D721Med (cell line): Measurements from ENCODE around the gene SAMD7.

ENCODE experiments used
- DNase-seq: peaks from one replicate; pipeline ENCODE4 v3.0.0; 2011; ENCODE audit warnings: low spot score; ENCODE audit not compliant: insufficient read length
- FAIRE-seq: peaks from 2 replicates; lab custom pipeline; 2011; peaks lifted over from hg19 to GRCh38; lab: Jason Lieb, UNC
- CTCF ChIP-seq: IDR thresholded peaks from 2 replicates; pipeline ENCODE4 v1.5.1; 2012; ENCODE audit warnings: mild to moderate bottlenecking, control low read depth; ENCODE audit not compliant: insufficient read depth; ENCODE audit errors: missing control alignments

The SAMD7 gene

GRCh38 chr3:169869484-169870220, 41.7 kb upstream of the SAMD7 start, which contains the start of gene LRRC31:
LRRC31 (minus strand) TSS chr3:169869935; CDS start chr3:169869807, 128 bp downstream.
- DNase-seq (no peak), FAIRE-seq (no peak)
- TF ChIP-seq CTCF: no peak

- no peak for FAIRE-seq
- DNase-seq: no peak
Measured at GRCh38 chr3:169871129-169871886, 40.1 kb upstream of the SAMD7 start.

GRCh38 chr3:169879013-169879557, 32.3 kb upstream of the SAMD7 start:
- DNase-seq (no peak), FAIRE-seq (no peak)
- TF ChIP-seq CTCF: no peak

More at GRCh38 chr3:169871129-169871886, 40.1 kb upstream of the SAMD7 start:
- no peak for TF ChIP-seq CTCF

- TF ChIP-seq CTCF: no peak
- FAIRE-seq (no peak), DNase-seq (no peak)
Measured at GRCh38 chr3:169879845-169880575, 31.4 kb upstream of the SAMD7 start.

GRCh38 chr3:169880576-169881250, 30.7 kb upstream of the SAMD7 start:
- no peak for FAIRE-seq
- TF ChIP-seq CTCF: no peak
- DNase-seq: no peak

- no peak for DNase-seq
- FAIRE-seq: no peak
- TF ChIP-seq CTCF: no peak
Measured at GRCh38 chr3:169886671-169887070, 24.7 kb upstream of the SAMD7 start.
